ENCODE results near the gene ING1.

Gene ING1

DNA sequence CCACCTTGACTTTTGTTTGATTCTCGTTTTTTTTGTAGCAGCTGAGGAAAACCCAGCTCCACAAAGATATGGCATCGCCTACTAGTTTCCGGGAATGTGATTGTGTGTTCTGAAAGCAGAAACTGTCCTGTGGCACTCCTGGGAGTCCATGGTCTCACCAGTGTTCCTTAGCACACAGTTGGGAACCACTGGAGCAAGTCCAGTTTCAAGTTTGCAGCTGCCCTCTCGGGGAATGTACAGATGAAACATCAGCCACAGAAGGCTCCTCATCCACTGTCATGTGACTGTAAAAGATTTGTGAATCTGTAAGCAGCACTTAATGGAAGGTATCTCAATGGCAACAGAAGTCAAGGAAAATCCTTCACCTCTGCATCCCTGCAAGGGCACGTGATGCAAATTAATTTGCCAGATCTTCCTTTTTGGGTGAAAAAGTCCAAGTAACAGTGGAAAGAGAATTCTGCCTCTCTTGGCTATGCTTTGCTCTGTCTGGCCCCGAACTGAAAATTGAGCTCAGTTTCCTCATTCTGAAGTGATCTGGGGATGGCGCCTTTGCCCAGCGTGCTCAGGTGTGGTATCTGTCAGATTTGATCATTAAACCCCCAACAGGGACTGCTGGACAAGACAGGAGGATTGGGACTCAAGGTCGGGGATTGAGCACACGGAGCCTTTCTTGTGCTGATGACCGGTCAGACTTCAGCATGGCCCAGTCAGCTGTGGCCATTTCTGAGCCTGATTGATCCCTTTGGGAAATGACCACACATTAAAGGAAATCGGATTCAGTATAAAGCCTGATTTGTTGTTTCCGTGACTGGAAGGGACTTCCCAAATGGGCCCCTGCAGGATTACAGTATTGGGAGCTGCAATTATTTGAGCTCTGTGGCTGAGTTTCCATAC, 58.8 kb downstream of the ING1 start:
- TF ChIP-seq GABPA (IDR thresholded peaks at IDR 0.05; ENCODE audit: low read depth) = no peak
- TF ChIP-seq, protein P1, sequence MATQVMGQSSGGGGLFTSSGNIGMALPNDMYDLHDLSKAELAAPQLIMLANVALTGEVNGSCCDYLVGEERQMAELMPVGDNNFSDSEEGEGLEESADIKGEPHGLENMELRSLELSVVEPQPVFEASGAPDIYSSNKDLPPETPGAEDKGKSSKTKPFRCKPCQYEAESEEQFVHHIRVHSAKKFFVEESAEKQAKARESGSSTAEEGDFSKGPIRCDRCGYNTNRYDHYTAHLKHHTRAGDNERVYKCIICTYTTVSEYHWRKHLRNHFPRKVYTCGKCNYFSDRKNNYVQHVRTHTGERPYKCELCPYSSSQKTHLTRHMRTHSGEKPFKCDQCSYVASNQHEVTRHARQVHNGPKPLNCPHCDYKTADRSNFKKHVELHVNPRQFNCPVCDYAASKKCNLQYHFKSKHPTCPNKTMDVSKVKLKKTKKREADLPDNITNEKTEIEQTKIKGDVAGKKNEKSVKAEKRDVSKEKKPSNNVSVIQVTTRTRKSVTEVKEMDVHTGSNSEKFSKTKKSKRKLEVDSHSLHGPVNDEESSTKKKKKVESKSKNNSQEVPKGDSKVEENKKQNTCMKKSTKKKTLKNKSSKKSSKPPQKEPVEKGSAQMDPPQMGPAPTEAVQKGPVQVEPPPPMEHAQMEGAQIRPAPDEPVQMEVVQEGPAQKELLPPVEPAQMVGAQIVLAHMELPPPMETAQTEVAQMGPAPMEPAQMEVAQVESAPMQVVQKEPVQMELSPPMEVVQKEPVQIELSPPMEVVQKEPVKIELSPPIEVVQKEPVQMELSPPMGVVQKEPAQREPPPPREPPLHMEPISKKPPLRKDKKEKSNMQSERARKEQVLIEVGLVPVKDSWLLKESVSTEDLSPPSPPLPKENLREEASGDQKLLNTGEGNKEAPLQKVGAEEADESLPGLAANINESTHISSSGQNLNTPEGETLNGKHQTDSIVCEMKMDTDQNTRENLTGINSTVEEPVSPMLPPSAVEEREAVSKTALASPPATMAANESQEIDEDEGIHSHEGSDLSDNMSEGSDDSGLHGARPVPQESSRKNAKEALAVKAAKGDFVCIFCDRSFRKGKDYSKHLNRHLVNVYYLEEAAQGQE (IDR thresholded peaks at IDR 0.05; ENCODE audit: insufficient replicate concordance, low read depth) = no peak
- TF ChIP-seq POLR2AphosphoS5 (IDR thresholded peaks at IDR 0.05; ENCODE audit: low read depth) = no peak
- no peak for TF ChIP-seq CTCF (IDR thresholded peaks at IDR 0.05; ENCODE audit: insufficient read depth, low read length)
- Histone ChIP-seq H3K27ac (replicated peaks) (no peak overlapping the region), H3K4me3 (replicated peaks; ENCODE audit: insufficient read depth, low read length) (no peak overlapping the region), H3K27me3 (ENCODE audit: insufficient read depth, poor library complexity, severe bottlenecking) (peaks cover 2% of the 10 kb centered on the region)
- DNase-seq (ENCODE audit: low read depth in 1 of 2, low spot score in 1 of 2) = no peak
